ENCODE results near the gene AUP1. TPM values are rescaled to one million over a fixed set of nuclear protein-coding genes. Genes with fewer than 3 reads are reported as not detected.

AUP1 gene
- 108 TPM for polyA plus RNA-seq

GRCh38 chr2:74529357-74530238 is at the start of gene AUP1, which contains the start of gene HTRA2:
TSS of gene AUP1 (minus strand) at chr2:74529706. CDS start at chr2:74529629, 77 bp downstream.
TSS of gene HTRA2 (plus strand) at chr2:74529933. CDS start at chr2:74530007, 74 bp downstream.
- peak within 1 kb of the TSS; percentile 81 to 99 (median 94) for H3K27ac Mint-ChIP-seq
- H3K4me3 Mint-ChIP-seq = peak within 1 kb of the TSS; percentile 87 to 97 (median 96)
- H3K27me3 Mint-ChIP-seq = no peaks in the 10 kb centered on the region
- peaks cover 28 to 37% (median 37%) of the 10 kb centered on the region in 3 donors for H3K4me1 Mint-ChIP-seq
- H3K9me3 Mint-ChIP-seq = no peaks in the 10 kb centered on the region
- H3K36me3 Mint-ChIP-seq = peaks cover 7% of the 10 kb centered on the region

GRCh38 chr2:74578408-74578807 is 48.9 kb upstream of the AUP1 start:
- H3K27ac Mint-ChIP-seq = no peak overlapping the region
- H3K9me3 Mint-ChIP-seq = no peaks in the 10 kb centered on the region
- no peak overlapping the region for H3K4me3 Mint-ChIP-seq
- peaks cover 5% of the 10 kb centered on the region for H3K27me3 Mint-ChIP-seq
- H3K36me3 Mint-ChIP-seq = no peaks in the 10 kb centered on the region
- peaks cover 17 to 26% (median 25%) of the 10 kb centered on the region in 3 donors for H3K4me1 Mint-ChIP-seq

DNA sequence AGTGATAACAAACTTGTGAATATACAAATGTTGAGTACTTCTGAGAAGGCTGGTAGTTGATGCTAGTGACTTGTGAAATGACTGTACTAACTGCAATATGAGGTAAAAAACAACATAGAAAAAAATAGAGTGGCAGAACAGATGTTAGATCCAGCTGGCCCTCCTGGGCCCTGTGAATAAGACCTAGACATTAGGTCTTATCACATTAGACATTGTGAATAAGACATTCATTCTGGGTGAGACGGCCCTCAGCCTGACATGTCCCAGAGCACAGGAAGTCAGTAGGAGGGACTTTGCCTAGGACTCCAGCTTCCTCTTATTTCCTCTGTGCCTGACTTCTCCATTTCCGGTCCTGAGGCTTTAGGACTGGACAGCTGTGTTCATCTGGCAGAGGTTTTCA is 47.9 kb upstream of the AUP1 start:
- Mint-ChIP-seq H3K9me3 (no peaks in the 10 kb centered on the region), H3K27me3 (peaks cover 3% of the 10 kb centered on the region), H3K36me3 (no peaks in the 10 kb centered on the region), H3K4me3 (no peak overlapping the region), H3K27ac (no peak overlapping the region), H3K4me1 (peaks cover 18 to 30% (median 26%) of the 10 kb centered on the region in 3 donors)

- Mint-ChIP-seq H3K27me3 (peaks cover 3% of the 10 kb centered on the region), H3K4me1 (peaks cover 21 to 34% (median 26%) of the 10 kb centered on the region in 3 donors), H3K4me3 (no peak overlapping the region), H3K9me3 (no peaks in the 10 kb centered on the region), H3K36me3 (no peaks in the 10 kb centered on the region), H3K27ac (no peak overlapping the region)
These were observed 47.3 kb upstream of the AUP1 start for GRCh38 chr2:74576863-74577229.

GRCh38 chr2:74576211-74576862 is 46.8 kb upstream of the AUP1 start:
- no peaks in the 10 kb centered on the region for H3K36me3 Mint-ChIP-seq
- peaks cover 3% of the 10 kb centered on the region for H3K27me3 Mint-ChIP-seq
- no peak overlapping the region for H3K27ac Mint-ChIP-seq
- no peak overlapping the region for H3K4me3 Mint-ChIP-seq
- H3K9me3 Mint-ChIP-seq = no peaks in the 10 kb centered on the region
- H3K4me1 Mint-ChIP-seq = peaks cover 21 to 34% (median 26%) of the 10 kb centered on the region in 3 donors

DNA sequence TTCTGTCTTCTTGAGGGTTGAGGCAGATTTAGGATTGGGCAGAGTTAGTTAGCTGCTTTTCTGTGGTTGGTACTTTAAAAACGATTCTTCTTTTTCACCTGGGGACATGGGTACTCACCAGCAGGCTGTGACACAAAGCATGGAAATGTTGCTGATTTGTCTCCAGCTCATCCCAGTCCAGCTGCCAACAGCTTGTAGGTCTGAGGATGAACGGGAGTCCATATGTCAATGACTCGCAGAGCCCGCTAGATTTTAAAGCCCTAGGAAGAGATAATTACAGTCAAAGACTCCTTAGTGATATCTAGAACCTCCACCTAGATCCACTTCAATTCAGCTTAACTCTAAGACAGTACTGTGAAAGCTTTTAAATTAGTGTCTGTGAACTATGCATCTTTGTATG is 45.8 kb upstream of the AUP1 start:
- no peak overlapping the region for H3K4me3 Mint-ChIP-seq

DNA sequence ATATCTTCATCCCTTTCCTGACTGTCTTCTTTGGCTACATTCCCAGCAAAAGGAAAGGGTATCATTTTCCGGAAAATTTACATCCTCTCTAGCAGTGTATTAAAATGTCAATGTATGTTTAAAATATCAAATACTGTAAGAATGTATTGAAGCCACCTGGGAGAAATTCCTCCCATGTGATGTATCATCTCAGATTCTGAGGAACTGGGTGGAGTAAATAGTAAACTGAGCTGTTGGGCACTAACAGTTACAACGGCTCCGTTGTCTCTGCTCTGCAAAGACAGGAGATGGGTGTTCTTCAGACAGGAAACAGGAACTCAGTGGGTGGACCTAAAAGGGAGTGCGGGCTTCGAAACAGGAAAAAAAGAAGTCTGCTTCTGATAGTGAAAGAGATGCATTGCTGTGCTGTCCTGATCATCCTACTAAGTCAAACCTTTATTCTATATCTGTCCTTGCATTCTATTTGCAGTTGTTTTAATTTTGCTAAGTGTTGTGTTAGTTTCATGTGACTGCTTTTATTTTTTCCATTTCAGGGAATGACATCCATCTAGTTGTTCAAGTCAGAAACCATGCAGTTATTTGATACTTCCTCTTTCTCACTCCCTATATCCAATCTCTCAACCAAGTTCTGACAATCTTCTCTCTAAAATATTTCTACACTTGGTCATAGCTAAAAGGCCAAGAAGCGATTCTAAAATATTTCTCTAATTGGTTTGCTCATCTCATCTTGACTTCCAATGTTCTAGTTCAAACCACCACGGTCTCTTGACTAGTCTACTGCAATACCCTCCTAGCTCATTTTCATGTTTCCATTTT is 44.4 kb upstream of the AUP1 start:
- Mint-ChIP-seq H3K27ac (peak overlapping the region; percentile 29 to 82 (median 75)), H3K9me3 (no peaks in the 10 kb centered on the region), H3K36me3 (no peaks in the 10 kb centered on the region), H3K4me1 (peaks cover 23 to 35% (median 26%) of the 10 kb centered on the region in 3 donors), H3K27me3 (peaks cover 3% of the 10 kb centered on the region), H3K4me3 (peak overlapping the region; percentile 62 to 93 (median 78))

More for the DNA sequence above, 45.8 kb upstream of the AUP1 start:
- Mint-ChIP-seq H3K9me3 (no peaks in the 10 kb centered on the region), H3K36me3 (no peaks in the 10 kb centered on the region), H3K27me3 (peaks cover 3% of the 10 kb centered on the region), H3K4me1 (peaks cover 21 to 34% (median 26%) of the 10 kb centered on the region in 3 donors), H3K27ac (peak overlapping the region in 1 of 3 donors; percentile 17)

GRCh38 chr2:74572178-74572925 is 42.8 kb upstream of the AUP1 start:
- Mint-ChIP-seq H3K36me3 (no peaks in the 10 kb centered on the region), H3K4me3 (no peak overlapping the region), H3K4me1 (peaks cover 23 to 30% (median 30%) of the 10 kb centered on the region in 3 donors)

DNA sequence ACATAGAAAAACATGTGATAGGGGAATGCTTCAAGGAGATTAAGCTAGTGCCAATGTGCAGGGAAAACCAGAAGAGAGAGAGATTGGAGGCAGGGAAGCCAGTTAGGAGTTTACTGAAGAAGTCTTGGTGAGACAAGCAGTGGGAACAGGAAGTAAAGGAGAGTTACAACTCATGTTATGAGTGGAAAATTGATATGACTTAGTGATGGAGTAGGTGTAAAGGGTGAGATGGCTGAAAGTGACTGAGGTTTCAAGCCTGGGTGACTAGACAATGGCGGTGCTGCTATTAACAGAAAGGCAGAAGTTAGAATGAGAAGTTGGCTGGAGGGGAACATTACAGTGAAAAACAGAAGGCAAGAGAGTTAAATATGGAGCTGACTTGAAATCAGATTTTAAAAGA is 41.6 kb upstream of the AUP1 start:
- peaks cover 3% of the 10 kb centered on the region for H3K27me3 Mint-ChIP-seq
- H3K4me3 Mint-ChIP-seq = no peak overlapping the region
- peaks cover 18 to 23% (median 18%) of the 10 kb centered on the region in 3 donors for H3K4me1 Mint-ChIP-seq
- H3K27ac Mint-ChIP-seq = no peak overlapping the region
- H3K9me3 Mint-ChIP-seq = no peaks in the 10 kb centered on the region
- no peaks in the 10 kb centered on the region for H3K36me3 Mint-ChIP-seq

More at GRCh38 chr2:74572178-74572925, 42.8 kb upstream of the AUP1 start:
- Mint-ChIP-seq H3K27ac (peak overlapping the region in 1 of 3 donors; percentile 69), H3K9me3 (no peaks in the 10 kb centered on the region), H3K27me3 (peaks cover 3% of the 10 kb centered on the region)

GRCh38 chr2:74569686-74570085 is 40.2 kb upstream of the AUP1 start:
- Mint-ChIP-seq H3K36me3 (peaks cover 1% of the 10 kb centered on the region), H3K27ac (peak overlapping the region in 1 of 3 donors; percentile 58), H3K27me3 (peaks cover 3% of the 10 kb centered on the region), H3K4me3 (peak overlapping the region in 1 of 4 donors; percentile 4), H3K4me1 (peaks cover 17 to 22% (median 18%) of the 10 kb centered on the region in 3 donors), H3K9me3 (no peaks in the 10 kb centered on the region)

GRCh38 chr2:74567881-74568280 is 38.4 kb upstream of the AUP1 start:
- no peak overlapping the region for H3K4me3 Mint-ChIP-seq
- no peaks in the 10 kb centered on the region for H3K27me3 Mint-ChIP-seq
- H3K27ac Mint-ChIP-seq = no peak overlapping the region
- peaks cover 3% of the 10 kb centered on the region for H3K36me3 Mint-ChIP-seq
- H3K9me3 Mint-ChIP-seq = no peaks in the 10 kb centered on the region
- H3K4me1 Mint-ChIP-seq = peaks cover 6 to 8% (median 7%) of the 10 kb centered on the region in 3 donors

GRCh38 chr2:74566754-74567085 is 37.2 kb upstream of the AUP1 start:
- Mint-ChIP-seq H3K27ac (no peak overlapping the region), H3K36me3 (peaks cover 3% of the 10 kb centered on the region), H3K27me3 (no peaks in the 10 kb centered on the region), H3K4me1 (peaks cover 1 to 6% (median 4%) of the 10 kb centered on the region in 3 donors), H3K9me3 (no peaks in the 10 kb centered on the region), H3K4me3 (no peak overlapping the region)

GRCh38 chr2:74566076-74566753 is 36.7 kb upstream of the AUP1 start:
- H3K9me3 Mint-ChIP-seq = no peaks in the 10 kb centered on the region
- H3K4me3 Mint-ChIP-seq = no peak overlapping the region
- H3K4me1 Mint-ChIP-seq = peaks cover 1 to 6% (median 4%) of the 10 kb centered on the region in 3 donors
- H3K27me3 Mint-ChIP-seq = no peaks in the 10 kb centered on the region
- peaks cover 4% of the 10 kb centered on the region for H3K36me3 Mint-ChIP-seq
- H3K27ac Mint-ChIP-seq = peak overlapping the region in 1 of 3 donors; percentile 29

- no peak overlapping the region for H3K27ac Mint-ChIP-seq
- H3K4me3 Mint-ChIP-seq = no peak overlapping the region
- H3K9me3 Mint-ChIP-seq = no peaks in the 10 kb centered on the region
- peaks cover 3% of the 10 kb centered on the region for H3K27me3 Mint-ChIP-seq
- peaks cover 5% of the 10 kb centered on the region for H3K36me3 Mint-ChIP-seq
- H3K4me1 Mint-ChIP-seq = peaks cover 0 to 6% (median 2%) of the 10 kb centered on the region in 3 donors
These were observed 34.7 kb upstream of the AUP1 start for GRCh38 chr2:74564222-74564621.
